Measurements from ENCODE around the gene RBM15B.
A peak's percentile ranks its signal among the peaks of the same experiment; 100 is the strongest.

RBM15B gene

DNA sequence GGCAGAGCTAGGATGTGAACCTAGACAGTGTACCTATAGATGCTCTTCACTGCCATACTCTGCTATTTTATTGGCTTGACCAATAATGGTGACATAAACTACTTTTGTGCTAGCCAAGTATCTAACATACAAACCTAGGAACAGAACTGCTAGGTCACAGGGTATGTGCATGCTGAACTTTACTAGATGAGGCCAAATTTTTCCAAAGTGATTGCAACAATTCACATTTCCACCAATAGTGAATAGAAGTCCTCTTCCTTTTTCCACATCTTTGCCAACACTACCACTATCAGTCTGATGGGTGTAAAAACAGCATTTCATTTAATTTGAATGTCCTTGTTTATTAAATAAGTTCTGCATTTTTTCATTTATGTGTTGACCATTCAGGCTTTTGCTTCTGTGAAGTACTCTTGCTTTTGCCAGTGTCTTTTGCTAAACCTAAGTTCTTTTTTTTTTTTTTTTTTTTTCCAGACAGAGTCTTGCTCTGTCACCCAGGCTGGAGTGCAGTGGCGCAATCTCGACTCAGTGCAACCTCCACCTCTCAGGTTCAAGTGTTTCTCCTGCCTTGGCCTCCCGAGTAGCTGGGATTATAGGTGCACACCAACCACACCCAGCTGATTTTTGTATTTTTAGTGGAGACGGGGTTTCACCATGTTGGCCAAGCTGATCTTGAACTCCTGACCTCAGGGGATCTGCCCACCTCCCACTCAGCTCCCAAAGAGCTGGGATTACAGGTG is 54.6 kb downstream of the RBM15B start:
- no peaks in the 10 kb centered on the region for H3K27me3 Mint-ChIP-seq
- DNase-seq (ENCODE audit: low spot score in 2 of 2) (no peak), ATAC-seq (replicated peaks; ENCODE audit: extremely low read depth, poor library complexity, severe bottlenecking) (no peak)
- no peak overlapping the region for H3K4me3 Mint-ChIP-seq
- H3K9me3 Mint-ChIP-seq: no peaks in the 10 kb centered on the region
- H3K27ac Mint-ChIP-seq (ENCODE audit: low read depth): peak overlapping the region; percentile 74
- peaks cover 36% of the 10 kb centered on the region for H3K4me1 Mint-ChIP-seq
- H3K36me3 Mint-ChIP-seq (ENCODE audit: insufficient read depth): peaks cover 31% of the 10 kb centered on the region

Data from central memory CD8-positive, alpha-beta T cell (primary cell).